H9 (cell line): ENCODE measurements around the gene NSG1. TPM values are rescaled to one million over a fixed set of nuclear protein-coding genes. Genes with fewer than 3 reads are reported as not detected.

Experiments
- DNase-seq: peaks from one replicate; pipeline ENCODE4 v3.0.0-alpha.2; 2017
- H2AFZ ChIP-seq: one replicate; pipeline ENCODE4 v1.6.1; 2013; ENCODE audit warnings: mild to moderate bottlenecking, low read length, control low read depth, moderate library complexity
- H2AK5ac ChIP-seq: 2 replicates; pipeline ENCODE4 v1.6.1; 2013; ENCODE audit warnings: low read length, control low read depth, mixed read lengths; ENCODE audit not compliant: insufficient read length
- H2BK120ac ChIP-seq: one replicate; pipeline ENCODE4 v1.6.1; 2013; ENCODE audit warnings: low read depth, mild to moderate bottlenecking, low read length, control low read depth, inconsistent platforms; ENCODE audit not compliant: poor library complexity, severe bottlenecking
- H2BK12ac ChIP-seq: 2 replicates; pipeline ENCODE4 v1.6.1; 2013; ENCODE audit warnings: low read length, control low read depth, mixed read lengths, low read depth; ENCODE audit not compliant: insufficient read length
- H2BK15ac ChIP-seq: 2 replicates; pipeline ENCODE4 v1.6.1; 2013; ENCODE audit warnings: low read depth, low read length, control low read depth
- H2BK20ac ChIP-seq: one replicate; pipeline ENCODE4 v1.6.1; 2013; ENCODE audit warnings: low read depth, mild to moderate bottlenecking, low read length, control low read depth, inconsistent platforms; ENCODE audit not compliant: poor library complexity, severe bottlenecking
- H2BK5ac ChIP-seq: 2 replicates; pipeline ENCODE4 v1.6.1; 2013; ENCODE audit warnings: low read length, control low read depth, mixed read lengths; ENCODE audit not compliant: insufficient read length
- H3K14ac ChIP-seq: 2 replicates; pipeline ENCODE4 v1.6.1; 2013; ENCODE audit warnings: low read length, control low read depth; ENCODE audit not compliant: insufficient read depth
- H3K18ac ChIP-seq: 2 replicates; pipeline ENCODE4 v1.6.1; 2013; ENCODE audit warnings: low read depth, mild to moderate bottlenecking, mixed read lengths, low read length, control low read depth; ENCODE audit not compliant: insufficient read length
- H3K23ac ChIP-seq: 2 replicates; pipeline ENCODE4 v1.6.1; 2013; ENCODE audit warnings: low read length, control low read depth, mixed read lengths, low read depth; ENCODE audit not compliant: insufficient read length
- H3K23me2 ChIP-seq: 2 replicates; pipeline ENCODE4 v1.6.1; 2013; ENCODE audit warnings: low read depth, mild to moderate bottlenecking, mixed read lengths, low read length, control low read depth; ENCODE audit not compliant: insufficient read length, poor library complexity, severe bottlenecking
- H3K27ac ChIP-seq: 2 replicates; pipeline ENCODE4 v1.5.1; 2013; ENCODE audit warnings: low read length, control low read depth, mixed read lengths, low read depth; ENCODE audit not compliant: insufficient read length
- H3K27me3 ChIP-seq: 2 replicates; pipeline ENCODE4 v1.6.1; 2013; ENCODE audit warnings: low read length, control low read depth, inconsistent platforms; ENCODE audit not compliant: insufficient read depth
- H3K4ac ChIP-seq: 2 replicates; pipeline ENCODE4 v1.6.1; 2013; ENCODE audit warnings: low read depth, mild to moderate bottlenecking, control low read depth, inconsistent platforms, low read length, moderate library complexity
- H3K4me1 ChIP-seq: 2 replicates; pipeline ENCODE4 v1.6.1; 2013; ENCODE audit warnings: low read length, control low read depth, inconsistent platforms; ENCODE audit not compliant: insufficient read depth
- H3K4me2 ChIP-seq: 2 replicates; pipeline ENCODE4 v1.6.1; 2013; ENCODE audit warnings: low read length, control low read depth, mixed read lengths; ENCODE audit not compliant: insufficient read length, insufficient read depth
- H3K56ac ChIP-seq: 2 replicates; pipeline ENCODE4 v1.6.1; 2013; ENCODE audit warnings: low read depth, mild to moderate bottlenecking, mixed read lengths, low read length, control low read depth; ENCODE audit not compliant: insufficient read length
- H3K79me1 ChIP-seq: 2 replicates; pipeline ENCODE4 v1.6.1; 2013; ENCODE audit warnings: low read depth, mild to moderate bottlenecking, moderate library complexity, low read length, control low read depth, inconsistent platforms; ENCODE audit not compliant: insufficient read depth, poor library complexity, severe bottlenecking
- H3K79me2 ChIP-seq: 2 replicates; pipeline ENCODE4 v1.6.1; 2013; ENCODE audit warnings: low read length, control low read depth, inconsistent platforms; ENCODE audit not compliant: insufficient read depth
- H3K9ac ChIP-seq: 2 replicates; pipeline ENCODE4 v1.6.1; 2013; ENCODE audit warnings: low read length, control low read depth, mixed read lengths; ENCODE audit not compliant: insufficient read length; ENCODE audit errors: extremely low read depth
- H3K9me3 ChIP-seq: one replicate; pipeline ENCODE4 v1.6.1; 2013; ENCODE audit warnings: low read depth, low read length, inconsistent platforms; ENCODE audit not compliant: control insufficient read depth
- H3T11ph ChIP-seq: one replicate; pipeline ENCODE4 v1.6.1; 2013; ENCODE audit warnings: mild to moderate bottlenecking, low read length, control low read depth, inconsistent platforms
- H4K20me1 ChIP-seq: one replicate; pipeline ENCODE4 v1.6.1; 2013; ENCODE audit not compliant: control insufficient read depth, insufficient read length, insufficient read depth
- H4K5ac ChIP-seq: 2 replicates; pipeline ENCODE4 v1.6.1; 2013; ENCODE audit warnings: low read depth, mild to moderate bottlenecking, mixed read lengths, low read length, control low read depth; ENCODE audit not compliant: insufficient read length
- H4K8ac ChIP-seq: replicated peaks from 2 replicates; pipeline ENCODE4 v1.6.1; 2013; ENCODE audit warnings: low read length, control low read depth, mixed read lengths, low read depth; ENCODE audit not compliant: insufficient read length
- H4K91ac ChIP-seq: 2 replicates; pipeline ENCODE4 v1.6.1; 2013; ENCODE audit warnings: low read depth, mild to moderate bottlenecking, moderate library complexity, mixed read lengths, low read length, control low read depth; ENCODE audit not compliant: insufficient read length
- H3K27ac Mint-ChIP-seq, 3 experiments: 2 replicates in 2 of 3; 3 replicates in 1 of 3; pipeline ENCODE4 v1.8.0; 2020 to 2021; ENCODE audit warnings: mixed read lengths in 3 of 3, mild to moderate bottlenecking in 1 of 3, moderate library complexity in 1 of 3
- H3K27me3 Mint-ChIP-seq: 2 replicates; pipeline ENCODE4 v1.8.0; 2021; ENCODE audit warnings: low read depth, mild to moderate bottlenecking, moderate library complexity, mixed read lengths
- H3K36me3 Mint-ChIP-seq, 3 experiments: 2 replicates in 2 of 3; 3 replicates in 1 of 3; pipeline ENCODE4 v1.8.0; 2020 to 2021; ENCODE audit warnings: low read depth in 3 of 3, mixed read lengths in 3 of 3; ENCODE audit not compliant: insufficient read depth in 1 of 3
- H3K4me1 Mint-ChIP-seq, 2 experiments: 2 replicates each; pipeline ENCODE4 v1.8.0; 2020; ENCODE audit warnings: mixed read lengths in 2 of 2
- H3K4me3 Mint-ChIP-seq, 2 experiments: 2 replicates in 1 of 2; 3 replicates in 1 of 2; pipeline ENCODE4 v1.8.0; 2020 to 2021; ENCODE audit warnings: mild to moderate bottlenecking in 2 of 2, mixed read lengths in 2 of 2, moderate library complexity in 1 of 2
- H3K9me3 Mint-ChIP-seq, 2 experiments: 2 replicates in 1 of 2; 3 replicates in 1 of 2; pipeline ENCODE4 v1.8.0; 2020; ENCODE audit warnings: mild to moderate bottlenecking in 2 of 2, mixed read lengths in 2 of 2, moderate library complexity in 1 of 2
- WGBS: extraction: QIAGEN DNeasy Blood & Tissue Kit; methylation state at CpG from one replicate; pipeline ENCODE4 v1.1.7; 2013; ENCODE audit warnings: missing lambda C conversion rate, low lambda C conversion rate, mixed read lengths; ENCODE audit not compliant: insufficient read length; ENCODE audit errors: extremely low coverage; 5-methylcytosine and 5-hydroxymethylcytosine counted together
- total RNA-seq: library from RNA; stranded (reverse); gene quantifications from 2 replicates; pipeline ENCODE4 v1.2.1, GENCODE V29; 2021
- TF ChIP-seq, protein P1 (sequence below): fragments of 200-600 bp; sonication (generic); conservative IDR thresholded peaks from 3 replicates; pipeline ENCODE4 v1.8.0; 2021; ENCODE audit warnings: antibody characterized with exemption, mild to moderate bottlenecking

Gene NSG1
- total RNA-seq, 1 experiment from 2014 or later: 9.3 TPM

DNA sequence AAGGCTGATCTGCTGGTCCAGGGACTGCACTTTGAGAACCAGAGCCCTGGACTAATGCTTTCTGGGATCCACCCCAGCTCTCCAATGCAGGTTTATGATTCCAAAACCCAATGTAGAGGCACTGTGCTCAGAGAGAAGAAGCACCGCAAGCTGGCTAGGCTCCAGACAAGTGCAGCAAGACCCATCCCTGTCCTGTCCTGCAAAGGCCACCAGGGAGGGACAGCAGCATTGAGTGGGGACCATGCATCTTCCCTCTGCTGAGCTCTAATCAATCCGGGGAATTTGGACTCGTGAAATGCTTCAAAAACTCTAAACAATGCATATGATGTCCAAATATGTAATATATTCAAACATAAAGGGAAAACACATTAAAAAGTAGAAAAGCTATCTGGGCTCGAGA, 10.8 kb upstream of the NSG1 start:
- no peak overlapping the region for H3K4ac ChIP-seq
- no peak overlapping the region for H3K27ac Mint-ChIP-seq
- H3K27me3 Mint-ChIP-seq: peaks cover 60% of the 10 kb centered on the region

More for the DNA sequence above, 10.8 kb upstream of the NSG1 start:
- H4K20me1 ChIP-seq: no peaks in the 10 kb centered on the region
- H3K27me3 ChIP-seq: no peaks in the 10 kb centered on the region; the same call in 1 of the 2 replicates
- Mint-ChIP-seq H3K36me3 (no peaks in the 10 kb centered on the region; a peak in 1 of 7 replicates), H3K4me1 (peaks cover 6 to 12% of the 10 kb centered on the region in 2 experiments), H3K9me3 (peaks cover 5 to 8% of the 10 kb centered on the region in 2 experiments; a peak in 4 of 5 replicates), H3K4me3 (no peak overlapping the region)
- WGBS: no CpG with 5 or more reads among the region's 4 CpGs
- TF ChIP-seq, protein P1, sequence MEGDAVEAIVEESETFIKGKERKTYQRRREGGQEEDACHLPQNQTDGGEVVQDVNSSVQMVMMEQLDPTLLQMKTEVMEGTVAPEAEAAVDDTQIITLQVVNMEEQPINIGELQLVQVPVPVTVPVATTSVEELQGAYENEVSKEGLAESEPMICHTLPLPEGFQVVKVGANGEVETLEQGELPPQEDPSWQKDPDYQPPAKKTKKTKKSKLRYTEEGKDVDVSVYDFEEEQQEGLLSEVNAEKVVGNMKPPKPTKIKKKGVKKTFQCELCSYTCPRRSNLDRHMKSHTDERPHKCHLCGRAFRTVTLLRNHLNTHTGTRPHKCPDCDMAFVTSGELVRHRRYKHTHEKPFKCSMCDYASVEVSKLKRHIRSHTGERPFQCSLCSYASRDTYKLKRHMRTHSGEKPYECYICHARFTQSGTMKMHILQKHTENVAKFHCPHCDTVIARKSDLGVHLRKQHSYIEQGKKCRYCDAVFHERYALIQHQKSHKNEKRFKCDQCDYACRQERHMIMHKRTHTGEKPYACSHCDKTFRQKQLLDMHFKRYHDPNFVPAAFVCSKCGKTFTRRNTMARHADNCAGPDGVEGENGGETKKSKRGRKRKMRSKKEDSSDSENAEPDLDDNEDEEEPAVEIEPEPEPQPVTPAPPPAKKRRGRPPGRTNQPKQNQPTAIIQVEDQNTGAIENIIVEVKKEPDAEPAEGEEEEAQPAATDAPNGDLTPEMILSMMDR: no peak
- H2BK5ac ChIP-seq: no peak overlapping the region
- no peak overlapping the region for H3K4me2 ChIP-seq
- H3K79me2 ChIP-seq: no peaks in the 10 kb centered on the region
- DNase-seq: no peak
- H3K79me1 ChIP-seq: no peaks in the 10 kb centered on the region
- no peak overlapping the region for H3K9ac ChIP-seq
- no peaks in the 10 kb centered on the region for H3K23me2 ChIP-seq
- H2BK20ac ChIP-seq: no peak overlapping the region
- no peak overlapping the region for H4K5ac ChIP-seq
- no peak overlapping the region for H4K8ac ChIP-seq
- no peaks in the 10 kb centered on the region for H3K9me3 ChIP-seq
- H2BK15ac ChIP-seq: no peak overlapping the region
- H3K4me1 ChIP-seq: no peaks in the 10 kb centered on the region
- H2BK120ac ChIP-seq: no peak overlapping the region
- no peak overlapping the region for H3K18ac ChIP-seq
- H3K14ac ChIP-seq: no peak overlapping the region
- H2AFZ ChIP-seq: no peak overlapping the region
- no peak overlapping the region for H4K91ac ChIP-seq
- no peak overlapping the region for H2BK12ac ChIP-seq
- no peak overlapping the region for H3K56ac ChIP-seq
- no peak overlapping the region for H3K27ac ChIP-seq
- no peak overlapping the region for H3K23ac ChIP-seq
- no peak overlapping the region for H2AK5ac ChIP-seq
- no peak overlapping the region for H3T11ph ChIP-seq
